ENCODE data around the gene AMD1. TPM values are rescaled to one million over a fixed set of nuclear protein-coding genes. Genes with fewer than 3 reads are reported as not detected.

Gene AMD1
- total and polyA plus RNA-seq, 9 of the 15 experiments (the other 6 are each of a cell fraction or from before 2014, with no cell fraction given), result 60.0 to 151 (median 85.6) TPM

GRCh38 chr6:110873981-110874879, at the start of gene AMD1 (continued):
- TF ChIP-seq SMARCE1 (IDR thresholded peaks at IDR 0.05) (no peak; the same call in none of the 2 replicates), FOSL1 (tag; conservative IDR thresholded peaks at IDR 0.05) (peak; percentile 41; the same call in 1 of the 2 replicates), NR2C1 (IDR thresholded peaks at IDR 0.05) (no peak), NR2C1 (tag; IDR thresholded peaks at IDR 0.05) (peak; percentile 14; the same call in 1 of the 2 replicates), CREBBP (IDR thresholded peaks at IDR 0.05; ENCODE audit: low read depth, low read length) (no peak), ARID2 (IDR thresholded peaks at IDR 0.05) (peak; percentile 28; the same call in 1 of the 2 replicates), ZNF324 (CRISPR knock-in tag; IDR thresholded peaks at IDR 0.05) (no peak), MAFG (tag; conservative IDR thresholded peaks at IDR 0.05) (no peak), ZBTB40 (IDR thresholded peaks at IDR 0.05) (peak; percentile 85), ZBTB40 (CRISPR knock-in tag; IDR thresholded peaks at IDR 0.05) (no peak), CTBP1 (IDR thresholded peaks at IDR 0.05; ENCODE audit: borderline replicate concordance) (peak; percentile 35; the same call in 1 of the 2 replicates), ZNF217 (CRISPR knock-in tag; IDR thresholded peaks at IDR 0.05) (no peak), POLR2B (IDR thresholded peaks at IDR 0.05; ENCODE audit: low read depth, partially characterized antibody) (peak; percentile 99), RCOR1 (IDR thresholded peaks at IDR 0.05; ENCODE audit: borderline replicate concordance in 1 of 2, low read depth in 2 of 2, low read length in 2 of 2) (peak in 1 of 2 experiments; percentile 20; a peak in 1 of 4 replicates), ELF4 (CRISPR knock-in tag; IDR thresholded peaks at IDR 0.05) (no peak), SMARCA5 (IDR thresholded peaks at IDR 0.05) (no peak), NCOA2 (IDR thresholded peaks at IDR 0.05; ENCODE audit: partially characterized antibody in 2 of 2) (no peak), MTA1 (IDR thresholded peaks at IDR 0.05; ENCODE audit: borderline replicate concordance) (no peak), MCM5 (IDR thresholded peaks at IDR 0.05; ENCODE audit: low read depth) (no peak), TBL1XR1 (IDR thresholded peaks at IDR 0.05; ENCODE audit: low read length in 2 of 2) (peak; percentile 74 to 79; a peak in 3 of 4 replicates), GTF2E2 (tag; IDR thresholded peaks at IDR 0.05) (peak; percentile 100)
